HepG2 (cell line): ENCODE data around the gene UGT2A2.

Experiments used
- EP300 ChIP-seq, 3 experiments: sonication (generic) in 1 of 3; formaldehyde crosslinking in 1 of 3; IDR thresholded peaks; 2 replicates each; pipeline versions ENCODE4 v1.5.1 to v1.6.1; 2011 to 2020; ENCODE audit warnings: low read depth in 2 of 3, low read length in 2 of 3, borderline replicate concordance in 1 of 3, improper control_type of control experiment in 1 of 3, mild to moderate bottlenecking in 1 of 3, missing genetic modification reagents in 1 of 3, moderate library complexity in 1 of 3
- EZH2 ChIP-seq: conservative IDR thresholded peaks from 2 replicates; pipeline ENCODE4 v1.6.1; 2012; ENCODE audit warnings: mild to moderate bottlenecking, low read depth, low read length, moderate library complexity
- POLR2A ChIP-seq, 2 experiments: IDR thresholded peaks; 2 replicates each; pipeline ENCODE4 v1.6.1; 2011; ENCODE audit warnings: low read depth in 2 of 2, low read length in 2 of 2, mild to moderate bottlenecking in 1 of 2, moderate library complexity in 1 of 2; ENCODE audit not compliant: insufficient read depth in 1 of 2
- RAD21 ChIP-seq: fragments of 450-650 bp; formaldehyde crosslinking; IDR thresholded peaks from 2 replicates; pipeline ENCODE4 v1.5.0; 2020; ENCODE audit warnings: mild to moderate bottlenecking
- SKIL ChIP-seq: sonication (generic); formaldehyde crosslinking; IDR thresholded peaks from 2 replicates; pipeline ENCODE4 v1.8.0; 2022; ENCODE audit warnings: missing genetic modification reagents, mild to moderate bottlenecking, moderate library complexity, borderline replicate concordance
- SRF ChIP-seq: IDR thresholded peaks from 2 replicates; pipeline ENCODE4 v1.6.1; 2011; ENCODE audit warnings: mild to moderate bottlenecking, low read depth, low read length, moderate library complexity
- USF2 ChIP-seq, 2 experiments: sonication (generic) in 1 of 2; formaldehyde crosslinking in 1 of 2; IDR thresholded peaks; 2 replicates each; pipeline versions ENCODE4 v1.5.1 to v1.6.1; 2011 to 2020; ENCODE audit warnings: borderline replicate concordance in 1 of 2, low read depth in 1 of 2, low read length in 1 of 2, mild to moderate bottlenecking in 1 of 2, missing genetic modification reagents in 1 of 2, moderate library complexity in 1 of 2
- XRCC5 ChIP-seq: fragments of 200-400 bp; formaldehyde crosslinking; optimal IDR thresholded peaks from 2 replicates; pipeline ENCODE3; 2017; ENCODE audit warnings: mild to moderate bottlenecking, low read length
- ZBTB1 ChIP-seq: sonication (generic); formaldehyde crosslinking; IDR thresholded peaks from 2 replicates; pipeline ENCODE4 v1.4.0; 2020; ENCODE audit warnings: missing genetic modification reagents, borderline replicate concordance
- ZBTB26 ChIP-seq: IDR thresholded peaks from 2 replicates; pipeline ENCODE4 v1.6.1; 2016; ENCODE audit warnings: missing compliant biosample characterization, missing genetic modification reagents, borderline replicate concordance
- ZBTB33 ChIP-seq: sonication (generic); formaldehyde crosslinking; IDR thresholded peaks from 2 replicates; pipeline ENCODE4 v1.4.0; 2020; ENCODE audit warnings: missing genetic modification reagents
- ZBTB8A ChIP-seq: sonication (generic); formaldehyde crosslinking; IDR thresholded peaks from 2 replicates; pipeline ENCODE4 v1.4.0; 2020; ENCODE audit warnings: mild to moderate bottlenecking, low read depth, missing genetic modification reagents, borderline replicate concordance
- ZNF20 ChIP-seq: sonication (generic); formaldehyde crosslinking; IDR thresholded peaks from 2 replicates; pipeline ENCODE4 v1.4.0; 2020; ENCODE audit warnings: mild to moderate bottlenecking, moderate library complexity, missing genetic modification reagents

- TF ChIP-seq USF2 (IDR thresholded peaks at IDR 0.05; ENCODE audit: low read depth, low read length) (no peak), USF2 (CRISPR knock-in tag; IDR thresholded peaks at IDR 0.05; ENCODE audit: borderline replicate concordance) (no peak), ZBTB26 (CRISPR knock-in tag) (no peak), RAD21 (no peak), ZBTB33 (CRISPR knock-in tag) (no peak), ZBTB1 (CRISPR knock-in tag) (no peak), SKIL (CRISPR knock-in tag) (no peak), EP300 (IDR thresholded peaks at IDR 0.05; ENCODE audit: low read depth in 2 of 2, low read length in 2 of 2) (no peak), EP300 (CRISPR knock-in tag; IDR thresholded peaks at IDR 0.05; ENCODE audit: borderline replicate concordance) (no peak), ZNF20 (no peak), ZBTB8A (CRISPR knock-in tag) (no peak), EZH2 (no peak), POLR2A (IDR thresholded peaks at IDR 0.05; ENCODE audit: insufficient read depth in 1 of 2, low read depth in 2 of 2, low read length in 2 of 2) (no peak), XRCC5 (no peak), SRF (no peak)
Observed at GRCh38 chr4:69650872-69651271, 11.4 kb upstream of the UGT2A2 start.
